Measurements from ENCODE around the gene EVX2. TPM values are rescaled to one million over a fixed set of nuclear protein-coding genes. Genes with fewer than 3 reads are reported as not detected.

The EVX2 gene
- total and polyA plus RNA-seq, 9 of the 15 experiments (the other 6 are each of a cell fraction or from before 2014, with no cell fraction given): not detected

DNA sequence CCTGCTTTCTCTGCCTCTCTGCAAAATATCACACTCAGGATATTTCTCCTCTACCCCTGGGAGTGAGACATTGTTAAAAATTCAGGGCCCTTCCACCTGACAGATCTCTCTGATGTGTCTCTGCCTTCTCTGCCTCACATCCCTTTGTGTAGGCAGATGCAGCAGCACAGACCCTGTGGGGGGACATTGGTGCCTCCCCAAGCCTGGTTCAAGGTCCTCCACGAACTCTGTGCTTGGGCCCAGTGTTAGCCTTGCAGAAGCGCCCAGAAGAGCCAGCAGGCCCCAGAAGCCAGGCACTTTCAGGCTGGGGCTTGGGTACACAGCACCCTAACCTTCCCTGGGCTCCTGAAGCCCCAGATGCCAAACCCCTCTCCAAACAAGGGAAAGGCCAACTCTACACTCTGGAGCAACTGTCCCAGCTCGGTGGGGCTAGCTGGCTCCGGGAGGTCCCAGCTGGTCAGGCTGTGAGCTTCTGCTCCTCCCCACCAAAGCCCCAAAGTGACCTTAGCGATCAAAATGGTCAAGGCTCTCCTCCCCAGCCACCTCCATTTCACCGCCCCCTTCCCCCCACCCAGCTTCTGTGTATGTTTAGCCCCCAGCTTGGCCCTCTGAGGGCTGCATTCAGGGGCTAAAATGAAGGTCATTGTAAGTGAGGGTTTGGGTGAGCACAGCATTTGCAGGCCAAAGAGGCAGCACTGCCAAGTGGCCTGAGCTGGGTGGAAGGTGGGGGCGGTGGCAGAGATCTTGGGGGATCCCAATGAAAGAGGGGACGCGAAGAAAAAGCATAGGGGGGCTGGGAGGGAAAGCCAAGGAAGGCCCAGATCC, 41.4 kb upstream of the EVX2 start:
- Histone ChIP-seq H3K9me1 (ENCODE audit: control insufficient read depth, insufficient read depth, low read length) (no peaks in the 10 kb centered on the region), H3K4me1 (replicated peaks in 1 of 2; ENCODE audit: control insufficient read depth in 2 of 2, insufficient read depth in 2 of 2, low read length in 2 of 2) (peaks cover 0 to 34% of the 10 kb centered on the region in 2 experiments; a peak in 2 of 5 replicates), H3K27me3 (ENCODE audit: control insufficient read depth in 2 of 2, insufficient read depth in 2 of 2, low read length in 2 of 2) (peaks cover 72 to 80% of the 10 kb centered on the region in 2 experiments), H2AFZ (ENCODE audit: low read depth, low read length) (no peak overlapping the region), H3K4me2 (ENCODE audit: insufficient read depth, low read length) (no peak overlapping the region), H3K9ac (ENCODE audit: insufficient read depth in 1 of 2, low read depth in 2 of 2, low read length in 2 of 2) (no peak overlapping the region), H3K79me2 (ENCODE audit: control insufficient read depth, insufficient read depth, low read length) (no peaks in the 10 kb centered on the region), H3K4me3 (no peak overlapping the region), H3K27ac (ENCODE audit: extremely low read depth, low read depth, low read length) (no peak overlapping the region), H3K36me3 (ENCODE audit: control insufficient read depth, insufficient read depth, low read length) (no peaks in the 10 kb centered on the region), H3K9me3 (replicated peaks; ENCODE audit: control insufficient read depth, insufficient read depth, low read depth, low read length) (no peaks in the 10 kb centered on the region), H4K20me1 (replicated peaks; ENCODE audit: control insufficient read depth, insufficient read depth, low read length) (0 out of 2 replicates have a peak, but pooled peaks cover 6% of the 10 kb centered on the region)
- CTCF ChIA-PET (ENCODE audit: low intra/inter-chr PET ratio): no interaction called here
- POLR2A ChIA-PET: interaction anchor here (0.6 to 1.5 kb wide), 2 partner anchors 325 to 529 kb away, joined by 3 to 5 read pairs; no protein-coding TSS in a partner anchor
- FAIRE-seq (no peak), ATAC-seq (no peak), DNase-seq (ENCODE audit: extremely low read depth in 1 of 4, low spot score in 3 of 4) (no peak)
- intact Hi-C loops (cut with micrococcal nuclease) (loop anchor here (5.0 kb wide), 2 partner anchors 427 to 687 kb away; no protein-coding TSS in a partner anchor), in situ Hi-C loops (cut with MboI) (loop anchor here (5.0 to 25.0 kb wide), 4 partner anchors 512 to 1637 kb away; no protein-coding TSS in a partner anchor)
- no TSS peak for BruUV-seq (replicated peaks)
- 2% methylated on average over 9 of the region's 9 CpGs for WGBS (ENCODE audit: insufficient coverage, low coverage, missing lambda C conversion rate)
- TF ChIP-seq MAZ (CRISPR knock-in tag; conservative IDR thresholded peaks at IDR 0.05 in 1 of 2, IDR thresholded peaks at IDR 0.05 in 1 of 2) (no peak), ELK3 (CRISPR knock-in tag; IDR thresholded peaks at IDR 0.05) (no peak), ZNF77 (CRISPR knock-in tag; IDR thresholded peaks at IDR 0.05) (no peak), SFPQ (IDR thresholded peaks at IDR 0.05; ENCODE audit: low read depth, low read length) (no peak), ZNF217 (CRISPR knock-in tag; IDR thresholded peaks at IDR 0.05) (no peak), ARHGAP35 (IDR thresholded peaks at IDR 0.05; ENCODE audit: partially characterized antibody) (no peak), CHAMP1 (IDR thresholded peaks at IDR 0.05) (no peak), ZNF3 (CRISPR knock-in tag; IDR thresholded peaks at IDR 0.05) (no peak), ZNF324 (CRISPR knock-in tag; IDR thresholded peaks at IDR 0.05) (no peak), PATZ1 (CRISPR knock-in tag; IDR thresholded peaks at IDR 0.05; ENCODE audit: borderline replicate concordance) (no peak)
